HepG2 (cell line): ENCODE data around the gene TMPRSS11F. TPM values are rescaled to one million over a fixed set of nuclear protein-coding genes. Genes with fewer than 3 reads are reported as not detected.

ENCODE experiments used
- ATAC-seq: fragments of 200-7000 bp; cut with Tn5 transposase; 3 replicates; pipeline ENCODE4 v1.9.1; 2020; ENCODE audit warnings: mild to moderate bottlenecking, moderate library complexity
- BruUV-seq: library from RNA; stranded (reverse); fragments of 400-500 nt; replicated peaks from 2 replicates; lab custom pipeline; 2021; lab: Mats Ljungman, UMichigan
- CTCF ChIA-PET: fragments of 300-600 bp; formaldehyde crosslinking; extraction: SDS; loops from one replicate; lab custom pipeline; 2021; ENCODE audit warnings: low total read pairs, inconsistent platforms, low intra/inter-chr PET ratio; lab: Yijun Ruan, JAX
- POLR2A ChIA-PET: fragments of 350-600 bp; sonication (Branson Sonifier 250); formaldehyde crosslinking; loops from one replicate; lab custom pipeline; 2020; ENCODE audit warnings: antibody characterized with exemption, inconsistent platforms; lab: Yijun Ruan, JAX
- DNase-seq: peaks from one replicate; pipeline ENCODE4 v3.0.0-alpha.2; 2015; ENCODE audit warnings: low spot score
- FAIRE-seq: peaks from 3 replicates; lab custom pipeline; 2011; peaks lifted over from hg19 to GRCh38; lab: Jason Lieb, UNC
- H2AFZ ChIP-seq: one replicate; pipeline ENCODE4 v1.6.1; 2011; ENCODE audit warnings: low read length, inconsistent platforms
- H3K27ac ChIP-seq: fragments of 300-600 bp; 3 replicates; pipeline ENCODE4 v1.8.0; 2011; ENCODE audit warnings: mixed run types, mild to moderate bottlenecking, mixed read lengths, low read length, inconsistent platforms; ENCODE audit not compliant: insufficient read depth; ENCODE audit errors: extremely low read length
- H3K27me3 ChIP-seq, 2 experiments: fragments of 200-600 bp in 1 of 2; 2 replicates in 1 of 2; 3 replicates in 1 of 2; pipeline versions ENCODE4 v1.6.0 to v1.8.0; 2011; ENCODE audit warnings: low read length in 2 of 2, mild to moderate bottlenecking in 2 of 2, moderate library complexity in 2 of 2, inconsistent platforms in 1 of 2; ENCODE audit not compliant: insufficient read depth in 2 of 2, control insufficient read depth in 1 of 2
- H3K36me3 ChIP-seq, 2 experiments: fragments of 200-600 bp in 1 of 2; replicated peaks in 1 of 2; 2 replicates in 1 of 2; 3 replicates in 1 of 2; pipeline versions ENCODE4 v1.5.1 to v1.8.0; 2011; ENCODE audit warnings: low read length in 2 of 2, inconsistent platforms in 1 of 2; ENCODE audit not compliant: insufficient read depth in 2 of 2, control insufficient read depth in 1 of 2
- H3K4me1 ChIP-seq: 2 replicates; pipeline ENCODE4 v1.5.1; 2012; ENCODE audit warnings: low read length, inconsistent platforms; ENCODE audit not compliant: insufficient read depth
- H3K4me2 ChIP-seq: 2 replicates; pipeline ENCODE4 v1.6.0; 2011; ENCODE audit warnings: low read depth, low read length, inconsistent platforms
- H3K4me3 ChIP-seq, 3 experiments: fragments of 200-600 bp in 1 of 3; sonication (generic), shearing (Covaris generic) in 1 of 3; replicated peaks in 1 of 3; 2 replicates each; pipeline ENCODE4 v1.5.1; 2011 to 2016; ENCODE audit warnings: low read length in 3 of 3, inconsistent platforms in 2 of 3, low read depth in 2 of 3, mild to moderate bottlenecking in 2 of 3, control low read depth in 1 of 3, mixed read lengths in 1 of 3; ENCODE audit not compliant: insufficient read depth in 1 of 3
- H3K79me2 ChIP-seq: one replicate; pipeline ENCODE4 v1.6.1; 2011; ENCODE audit warnings: low read length, inconsistent platforms; ENCODE audit not compliant: insufficient read depth
- H3K9ac ChIP-seq: 2 replicates; pipeline ENCODE4 v1.6.0; 2011; ENCODE audit warnings: mild to moderate bottlenecking, low read depth, low read length, inconsistent platforms; ENCODE audit not compliant: insufficient read depth
- H3K9me3 ChIP-seq: 2 replicates; pipeline ENCODE4 v1.5.1; 2012; ENCODE audit warnings: mild to moderate bottlenecking, low read length
- H4K20me1 ChIP-seq: 2 replicates; pipeline ENCODE4 v1.6.0; 2011; ENCODE audit warnings: inconsistent platforms, mild to moderate bottlenecking, low read length, moderate library complexity; ENCODE audit not compliant: insufficient read depth
- BHLHE40 ChIP-seq: IDR thresholded peaks from 2 replicates; pipeline ENCODE4 v1.6.1; 2011; ENCODE audit warnings: low read length, improper control_type of control experiment
- BRCA1 ChIP-seq: sonication (generic); formaldehyde crosslinking; IDR thresholded peaks from 2 replicates; pipeline ENCODE4 v1.4.0; 2020; ENCODE audit warnings: missing genetic modification reagents
- CBX1 ChIP-seq: IDR thresholded peaks from one replicate; pipeline ENCODE4 v1.6.1; 2016; ENCODE audit warnings: antibody characterized with exemption, low read depth
- MEIS2 ChIP-seq: sonication (generic); formaldehyde crosslinking; IDR thresholded peaks from 2 replicates; pipeline ENCODE4 v1.9.0; 2021; ENCODE audit warnings: mild to moderate bottlenecking, missing genetic modification reagents
- MIXL1 ChIP-seq: IDR thresholded peaks from 2 replicates; pipeline ENCODE4 v1.6.1; 2016
- NFE2L1 ChIP-seq: sonication (generic); formaldehyde crosslinking; IDR thresholded peaks from 2 replicates; pipeline ENCODE4 v1.4.0; 2020; ENCODE audit warnings: missing genetic modification reagents, mild to moderate bottlenecking, borderline replicate concordance
- NFIC ChIP-seq: IDR thresholded peaks from 2 replicates; pipeline ENCODE4 v1.6.1; 2012; ENCODE audit warnings: mild to moderate bottlenecking, low read length, inconsistent platforms
- TOE1 ChIP-seq: sonication (generic); formaldehyde crosslinking; IDR thresholded peaks from 2 replicates; pipeline ENCODE4 v1.4.0; 2020; ENCODE audit warnings: mild to moderate bottlenecking, missing genetic modification reagents
- ZNF121 ChIP-seq: sonication (generic); formaldehyde crosslinking; IDR thresholded peaks from 2 replicates; pipeline ENCODE4 v1.5.0; 2020; ENCODE audit warnings: mild to moderate bottlenecking, missing genetic modification reagents
- ZNF550 ChIP-seq: sonication (generic); formaldehyde crosslinking; IDR thresholded peaks from 2 replicates; pipeline ENCODE4 v1.4.0; 2020; ENCODE audit warnings: mild to moderate bottlenecking, missing genetic modification reagents, borderline replicate concordance
- ZNF569 ChIP-seq: sonication (generic); formaldehyde crosslinking; IDR thresholded peaks from 2 replicates; pipeline ENCODE4 v1.5.0; 2020; ENCODE audit warnings: mild to moderate bottlenecking, missing genetic modification reagents, moderate library complexity, borderline replicate concordance
- ZNF747 ChIP-seq: sonication (generic); formaldehyde crosslinking; IDR thresholded peaks from 2 replicates; pipeline ENCODE4 v1.8.1; 2023; ENCODE audit warnings: missing genetic modification reagents, mild to moderate bottlenecking, borderline replicate concordance
- WGBS: methylation state at CpG from one replicate; pipeline ENCODE4 v1.1.6; 2017; ENCODE audit warnings: low lambda C conversion rate; 5-methylcytosine and 5-hydroxymethylcytosine counted together
- in situ Hi-C: cut with HindIII; loops from 2 replicates; pipeline ENCODE4 v1.10.0; 2017; ENCODE audit warnings: low pct_unique_long_range_greater_than_20kb; ENCODE audit not compliant: extremely low pct_ligation_motif_present
- intact Hi-C: fragments of 100-400 bp; cut with micrococcal nuclease; formaldehyde crosslinking; loops from one replicate; pipeline ENCODE4 v1.10.0; 2022; ENCODE audit not compliant: unreplicated experiment
- polyA plus RNA-seq, 8 experiments: library from polyadenylated mRNA; depleted of rRNA in 3 of 8; stranded (reverse) in 7 of 8; unstranded in 1 of 8; fragments of >200 nt; fragmentation: Illumina TruSeq in 4 of 8; extraction: Trizol in 4 of 8; gene quantifications; 2 replicates each; pipeline versions ENCODE4 v1.2.1 to v1.2.3, GENCODE V29; 2011 to 2016; ENCODE audit warnings: low read depth in 4 of 8, missing spikeins in 1 of 8, mixed read lengths in 1 of 8; ENCODE audit not compliant: insufficient read depth in 1 of 8
- total RNA-seq, 5 experiments: library from RNA; depleted of rRNA; stranded (reverse); fragments of >200 nt; fragmentation: Illumina TruSeq; extraction: Trizol; gene quantifications; 2 replicates each; pipeline ENCODE4 v1.2.3, GENCODE V29; 2016; ENCODE audit warnings: low read depth in 1 of 5
- TF ChIP-seq, protein P1 (sequence below): sonication (generic); formaldehyde crosslinking; IDR thresholded peaks from 2 replicates; pipeline ENCODE4 v1.4.0; 2020; ENCODE audit warnings: mild to moderate bottlenecking, missing genetic modification reagents
- TF ChIP-seq, protein P2 (sequence below): sonication (generic); formaldehyde crosslinking; IDR thresholded peaks from 2 replicates; pipeline ENCODE4 v1.4.0; 2020; ENCODE audit warnings: low read depth, missing genetic modification reagents

The TMPRSS11F gene
- total and polyA plus RNA-seq, 2 of the 13 experiments (the other 11 are each of a cell fraction or from before 2014, with no cell fraction given): not detected

DNA sequence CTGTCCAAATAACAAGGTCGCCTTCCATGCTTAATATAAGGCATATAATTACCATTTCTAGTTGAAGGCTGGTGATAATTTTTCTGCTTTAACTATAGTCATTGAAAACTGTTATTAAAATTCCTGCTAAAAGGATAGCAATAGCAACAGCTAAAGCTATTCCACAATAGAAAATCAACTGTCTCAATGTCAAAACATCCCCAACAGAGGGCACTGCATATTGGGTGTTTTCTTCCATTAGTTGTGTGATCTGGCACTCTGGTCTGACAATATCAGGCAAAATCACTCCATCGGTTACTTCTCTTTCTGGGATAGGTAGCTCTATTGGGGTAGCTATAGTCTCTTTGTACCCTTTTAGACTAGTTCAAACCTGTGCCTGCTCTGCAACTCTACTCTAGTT lies 53.5 kb downstream of the TMPRSS11F start:
- POLR2A ChIA-PET: no interaction called here
- 13% methylated on average over 2 of the region's 2 CpGs for WGBS
- no peak overlapping the region for H3K9ac ChIP-seq
- BruUV-seq: no TSS peak
- H3K36me3 ChIP-seq: no peaks in the 10 kb centered on the region
- ATAC-seq (no peak), DNase-seq (no peak)
- CTCF ChIA-PET: no interaction called here
- H3K9me3 ChIP-seq: no peaks in the 10 kb centered on the region
- H3K4me2 ChIP-seq: no peak overlapping the region
- intact Hi-C loops: no loop called here
- H3K27me3 ChIP-seq: no peaks in the 10 kb centered on the region
- H2AFZ ChIP-seq: no peak overlapping the region
- no peaks in the 10 kb centered on the region for H3K4me1 ChIP-seq
- TF ChIP-seq BHLHE40 (no peak), NFIC (no peak), ZNF121 (CRISPR knock-in tag) (no peak), ZNF550 (CRISPR knock-in tag) (no peak), MEIS2 (CRISPR knock-in tag) (no peak), TOE1 (no peak), BRCA1 (CRISPR knock-in tag) (no peak), ZNF747 (CRISPR knock-in tag) (no peak), CBX1 (no peak), NFE2L1 (CRISPR knock-in tag) (no peak), ZNF569 (no peak), MIXL1 (no peak)
- TF ChIP-seq, protein P1, sequence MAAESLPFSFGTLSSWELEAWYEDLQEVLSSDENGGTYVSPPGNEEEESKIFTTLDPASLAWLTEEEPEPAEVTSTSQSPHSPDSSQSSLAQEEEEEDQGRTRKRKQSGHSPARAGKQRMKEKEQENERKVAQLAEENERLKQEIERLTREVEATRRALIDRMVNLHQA (CRISPR knock-in tag): no peak
- TF ChIP-seq, protein P2, sequence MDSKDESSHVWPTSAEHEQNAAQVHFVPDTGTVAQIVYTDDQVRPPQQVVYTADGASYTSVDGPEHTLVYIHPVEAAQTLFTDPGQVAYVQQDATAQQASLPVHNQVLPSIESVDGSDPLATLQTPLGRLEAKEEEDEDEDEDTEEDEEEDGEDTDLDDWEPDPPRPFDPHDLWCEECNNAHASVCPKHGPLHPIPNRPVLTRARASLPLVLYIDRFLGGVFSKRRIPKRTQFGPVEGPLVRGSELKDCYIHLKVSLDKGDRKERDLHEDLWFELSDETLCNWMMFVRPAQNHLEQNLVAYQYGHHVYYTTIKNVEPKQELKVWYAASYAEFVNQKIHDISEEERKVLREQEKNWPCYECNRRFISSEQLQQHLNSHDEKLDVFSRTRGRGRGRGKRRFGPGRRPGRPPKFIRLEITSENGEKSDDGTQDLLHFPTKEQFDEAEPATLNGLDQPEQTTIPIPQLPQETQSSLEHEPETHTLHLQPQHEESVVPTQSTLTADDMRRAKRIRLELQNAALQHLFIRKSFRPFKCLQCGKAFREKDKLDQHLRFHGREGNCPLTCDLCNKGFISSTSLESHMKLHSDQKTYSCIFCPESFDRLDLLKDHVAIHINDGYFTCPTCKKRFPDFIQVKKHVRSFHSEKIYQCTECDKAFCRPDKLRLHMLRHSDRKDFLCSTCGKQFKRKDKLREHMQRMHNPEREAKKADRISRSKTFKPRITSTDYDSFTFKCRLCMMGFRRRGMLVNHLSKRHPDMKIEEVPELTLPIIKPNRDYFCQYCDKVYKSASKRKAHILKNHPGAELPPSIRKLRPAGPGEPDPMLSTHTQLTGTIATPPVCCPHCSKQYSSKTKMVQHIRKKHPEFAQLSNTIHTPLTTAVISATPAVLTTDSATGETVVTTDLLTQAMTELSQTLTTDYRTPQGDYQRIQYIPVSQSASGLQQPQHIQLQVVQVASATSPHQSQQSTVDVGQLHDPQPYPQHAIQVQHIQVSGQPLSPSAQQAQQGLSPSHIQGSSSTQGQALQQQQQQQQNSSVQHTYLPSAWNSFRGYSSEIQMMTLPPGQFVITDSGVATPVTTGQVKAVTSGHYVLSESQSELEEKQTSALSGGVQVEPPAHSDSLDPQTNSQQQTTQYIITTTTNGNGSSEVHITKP: no peak
- TF ChIP-seq, all 625 proteins: peak for 0
- Histone ChIP-seq H3K27ac (no peak overlapping the region), H3K4me3 (no peak overlapping the region), H4K20me1 (no peaks in the 10 kb centered on the region), H3K79me2 (no peaks in the 10 kb centered on the region)
- FAIRE-seq: no peak
- in situ Hi-C loops: no loop called here
